Ishikawa (cell line): ENCODE data around the gene VEZF1.

Experiments
- CEBPB ChIP-seq: IDR thresholded peaks from 2 replicates; pipeline ENCODE4 v1.6.1; 2012
- CREB1 ChIP-seq: IDR thresholded peaks from 2 replicates; pipeline ENCODE4 v1.6.1; 2012; ENCODE audit warnings: low read depth
- EGR1 ChIP-seq: IDR thresholded peaks from 2 replicates; pipeline ENCODE4 v1.6.1; 2012
- EP300 ChIP-seq: IDR thresholded peaks from 2 replicates; pipeline ENCODE4 v1.6.1; 2012; ENCODE audit warnings: borderline replicate concordance
- FOXM1 ChIP-seq: IDR thresholded peaks from 2 replicates; pipeline ENCODE4 v1.6.1; 2012; ENCODE audit warnings: low read depth, borderline replicate concordance
- NFIC ChIP-seq: IDR thresholded peaks from 2 replicates; pipeline ENCODE4 v1.6.1; 2012
- RAD21 ChIP-seq: IDR thresholded peaks from 2 replicates; pipeline ENCODE4 v1.6.1; 2012; ENCODE audit warnings: low read depth
- TAF1 ChIP-seq: IDR thresholded peaks from 2 replicates; pipeline ENCODE4 v1.6.1; 2012; ENCODE audit warnings: low read depth, mild to moderate bottlenecking
- TCF12 ChIP-seq: IDR thresholded peaks from 2 replicates; pipeline ENCODE4 v1.6.1; 2012; ENCODE audit warnings: low read depth
- TEAD4 ChIP-seq: IDR thresholded peaks from 2 replicates; pipeline ENCODE4 v1.6.1; 2012
- YY1 ChIP-seq: IDR thresholded peaks from 2 replicates; pipeline ENCODE4 v1.6.1; 2012; ENCODE audit warnings: low read depth
- ZBTB7A ChIP-seq: IDR thresholded peaks from 2 replicates; pipeline ENCODE4 v1.6.1; 2012; ENCODE audit warnings: low read depth
- TF ChIP-seq, protein P1 (sequence below): IDR thresholded peaks from 2 replicates; pipeline ENCODE4 v1.6.1; 2012; ENCODE audit warnings: low read depth, mild to moderate bottlenecking
- TF ChIP-seq, protein P2 (sequence below): IDR thresholded peaks from 2 replicates; pipeline ENCODE4 v1.6.1; 2012
- TF ChIP-seq, protein P3 (sequence below): IDR thresholded peaks from 2 replicates; pipeline ENCODE4 v1.6.1; 2012

The VEZF1 gene

DNA sequence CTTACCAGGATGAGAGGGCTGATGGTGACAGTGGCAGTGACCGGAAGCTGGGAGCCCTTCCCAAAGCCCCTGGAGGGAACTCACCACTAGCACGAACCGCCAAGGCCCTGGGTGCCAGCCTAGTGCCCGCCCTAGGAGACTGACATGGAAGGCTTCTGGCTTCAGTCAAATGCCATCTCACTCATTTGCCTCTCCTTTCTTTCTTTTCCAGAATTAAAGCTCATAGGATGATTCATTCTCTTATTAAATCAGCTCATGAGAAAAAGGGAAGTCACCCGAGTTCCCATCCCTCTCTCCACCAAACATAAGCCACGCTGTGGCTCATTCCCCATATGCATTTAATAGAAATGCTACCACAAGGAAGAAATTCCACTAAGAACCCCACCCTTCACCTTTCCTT is 44.9 kb downstream of the VEZF1 start:
- TF ChIP-seq CREB1 (no peak), EP300 (no peak), CEBPB (no peak), ZBTB7A (no peak), TAF1 (no peak), RAD21 (no peak), FOXM1 (no peak), NFIC (no peak), YY1 (no peak), EGR1 (no peak), TCF12 (no peak), TEAD4 (no peak)
- TF ChIP-seq, protein P1, sequence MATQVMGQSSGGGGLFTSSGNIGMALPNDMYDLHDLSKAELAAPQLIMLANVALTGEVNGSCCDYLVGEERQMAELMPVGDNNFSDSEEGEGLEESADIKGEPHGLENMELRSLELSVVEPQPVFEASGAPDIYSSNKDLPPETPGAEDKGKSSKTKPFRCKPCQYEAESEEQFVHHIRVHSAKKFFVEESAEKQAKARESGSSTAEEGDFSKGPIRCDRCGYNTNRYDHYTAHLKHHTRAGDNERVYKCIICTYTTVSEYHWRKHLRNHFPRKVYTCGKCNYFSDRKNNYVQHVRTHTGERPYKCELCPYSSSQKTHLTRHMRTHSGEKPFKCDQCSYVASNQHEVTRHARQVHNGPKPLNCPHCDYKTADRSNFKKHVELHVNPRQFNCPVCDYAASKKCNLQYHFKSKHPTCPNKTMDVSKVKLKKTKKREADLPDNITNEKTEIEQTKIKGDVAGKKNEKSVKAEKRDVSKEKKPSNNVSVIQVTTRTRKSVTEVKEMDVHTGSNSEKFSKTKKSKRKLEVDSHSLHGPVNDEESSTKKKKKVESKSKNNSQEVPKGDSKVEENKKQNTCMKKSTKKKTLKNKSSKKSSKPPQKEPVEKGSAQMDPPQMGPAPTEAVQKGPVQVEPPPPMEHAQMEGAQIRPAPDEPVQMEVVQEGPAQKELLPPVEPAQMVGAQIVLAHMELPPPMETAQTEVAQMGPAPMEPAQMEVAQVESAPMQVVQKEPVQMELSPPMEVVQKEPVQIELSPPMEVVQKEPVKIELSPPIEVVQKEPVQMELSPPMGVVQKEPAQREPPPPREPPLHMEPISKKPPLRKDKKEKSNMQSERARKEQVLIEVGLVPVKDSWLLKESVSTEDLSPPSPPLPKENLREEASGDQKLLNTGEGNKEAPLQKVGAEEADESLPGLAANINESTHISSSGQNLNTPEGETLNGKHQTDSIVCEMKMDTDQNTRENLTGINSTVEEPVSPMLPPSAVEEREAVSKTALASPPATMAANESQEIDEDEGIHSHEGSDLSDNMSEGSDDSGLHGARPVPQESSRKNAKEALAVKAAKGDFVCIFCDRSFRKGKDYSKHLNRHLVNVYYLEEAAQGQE = no peak
- TF ChIP-seq, protein P2, sequence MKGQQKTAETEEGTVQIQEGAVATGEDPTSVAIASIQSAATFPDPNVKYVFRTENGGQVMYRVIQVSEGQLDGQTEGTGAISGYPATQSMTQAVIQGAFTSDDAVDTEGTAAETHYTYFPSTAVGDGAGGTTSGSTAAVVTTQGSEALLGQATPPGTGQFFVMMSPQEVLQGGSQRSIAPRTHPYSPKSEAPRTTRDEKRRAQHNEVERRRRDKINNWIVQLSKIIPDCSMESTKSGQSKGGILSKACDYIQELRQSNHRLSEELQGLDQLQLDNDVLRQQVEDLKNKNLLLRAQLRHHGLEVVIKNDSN = no peak
- TF ChIP-seq, protein P3, sequence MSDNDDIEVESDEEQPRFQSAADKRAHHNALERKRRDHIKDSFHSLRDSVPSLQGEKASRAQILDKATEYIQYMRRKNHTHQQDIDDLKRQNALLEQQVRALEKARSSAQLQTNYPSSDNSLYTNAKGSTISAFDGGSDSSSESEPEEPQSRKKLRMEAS = no peak

DNA sequence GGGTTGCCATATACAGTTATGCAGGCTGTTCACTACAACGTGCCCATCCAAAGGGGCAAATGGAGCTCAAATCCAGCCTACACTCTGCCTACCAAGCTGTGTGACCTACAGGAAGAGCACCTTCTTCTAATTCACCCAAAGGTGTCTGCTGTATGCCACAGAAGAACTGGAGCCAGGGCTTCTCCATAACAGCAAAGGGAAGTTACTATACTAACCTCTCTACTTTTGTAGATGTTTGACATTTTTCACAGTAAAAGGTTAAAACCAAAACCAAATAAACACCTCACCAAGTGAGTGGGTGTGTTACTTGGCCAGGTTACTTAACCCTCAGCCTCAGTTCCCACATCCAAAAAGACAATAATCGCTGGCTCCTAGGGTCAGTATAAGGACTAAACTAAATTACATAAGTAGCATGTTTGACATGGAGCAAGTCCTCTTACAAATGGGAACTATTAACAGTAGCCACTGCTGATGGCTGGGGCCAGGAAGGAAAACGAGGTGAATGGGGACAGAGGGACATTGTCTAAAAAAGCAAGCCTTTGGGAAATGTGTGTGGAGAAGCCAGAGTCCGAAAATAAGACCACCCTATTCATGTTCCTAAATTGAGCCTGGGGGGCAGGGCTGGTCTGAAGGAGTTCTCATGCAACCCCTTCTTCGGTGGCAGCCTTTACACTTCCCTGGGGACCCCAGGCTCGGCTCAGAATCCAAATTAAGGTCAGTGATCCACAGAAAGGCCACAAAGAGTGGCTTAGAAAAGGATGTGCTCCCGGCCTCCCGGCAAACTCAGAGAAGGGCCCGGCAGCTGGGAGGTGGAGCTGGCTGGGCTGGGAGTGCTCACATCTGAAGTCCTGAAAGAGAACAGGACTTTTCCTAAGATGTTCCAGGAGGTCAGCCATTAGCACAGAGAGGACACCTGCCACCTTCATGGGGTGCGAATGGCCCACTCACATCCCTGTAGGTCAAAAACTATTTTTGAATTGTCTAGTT is 46.4 kb downstream of the VEZF1 start:
- TF ChIP-seq ZBTB7A (no peak), RAD21 (no peak), FOXM1 (no peak), CREB1 (no peak), YY1 (no peak), EP300 (no peak), CEBPB (no peak), TCF12 (no peak), EGR1 (no peak)
- TF ChIP-seq, protein P1 = no peak

DNA sequence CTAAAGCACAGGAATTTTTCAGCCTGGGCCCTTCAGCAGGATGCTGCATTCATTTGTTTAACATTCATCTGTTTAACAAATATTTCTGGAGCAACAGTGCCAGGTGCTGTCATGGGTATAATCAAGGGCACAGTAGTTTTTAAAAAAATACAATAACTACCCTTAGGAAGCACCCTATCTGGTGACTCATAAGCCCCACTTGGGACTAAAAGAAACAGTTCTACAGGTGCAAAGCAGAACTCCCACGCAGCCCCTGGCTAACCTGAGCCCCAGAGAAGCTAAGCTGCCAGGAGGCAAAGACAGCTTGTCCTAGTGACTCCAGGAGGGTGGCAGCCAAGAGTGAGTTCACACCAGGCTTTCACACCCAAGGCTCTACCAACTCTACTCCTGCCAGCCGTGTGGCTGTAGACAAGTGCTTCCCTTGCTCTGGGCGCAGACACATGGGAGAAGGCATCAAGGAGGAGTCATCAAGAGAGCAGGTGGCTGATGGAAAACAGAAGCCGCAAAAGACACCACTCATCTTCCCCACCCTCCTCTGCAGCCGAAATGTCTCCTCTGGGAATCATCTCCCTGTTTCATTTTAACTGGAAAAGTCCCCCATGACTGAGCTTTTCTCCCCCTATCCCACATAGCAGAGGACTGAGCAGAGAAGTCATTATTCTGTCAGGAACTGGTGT is 47.3 kb downstream of the VEZF1 start:
- TF ChIP-seq, protein P2 = no peak
- TF ChIP-seq, protein P3 = no peak
- TF ChIP-seq EP300 (no peak), EGR1 (no peak), TAF1 (no peak), RAD21 (no peak), FOXM1 (no peak), YY1 (no peak), TCF12 (no peak), TEAD4 (no peak), ZBTB7A (no peak), CREB1 (no peak), NFIC (no peak), CEBPB (no peak)
- TF ChIP-seq, protein P1 = no peak
